GM12874 (cell line): ENCODE results near the gene CDR2.

ENCODE experiments used
- TF ChIP-seq, protein P1 (sequence below): IDR thresholded peaks from 2 replicates; pipeline ENCODE4 v1.5.1; 2011; ENCODE audit warnings: low read depth, mild to moderate bottlenecking, control low read depth, low read length, moderate library complexity; ENCODE audit not compliant: insufficient read depth

CDR2 gene

DNA sequence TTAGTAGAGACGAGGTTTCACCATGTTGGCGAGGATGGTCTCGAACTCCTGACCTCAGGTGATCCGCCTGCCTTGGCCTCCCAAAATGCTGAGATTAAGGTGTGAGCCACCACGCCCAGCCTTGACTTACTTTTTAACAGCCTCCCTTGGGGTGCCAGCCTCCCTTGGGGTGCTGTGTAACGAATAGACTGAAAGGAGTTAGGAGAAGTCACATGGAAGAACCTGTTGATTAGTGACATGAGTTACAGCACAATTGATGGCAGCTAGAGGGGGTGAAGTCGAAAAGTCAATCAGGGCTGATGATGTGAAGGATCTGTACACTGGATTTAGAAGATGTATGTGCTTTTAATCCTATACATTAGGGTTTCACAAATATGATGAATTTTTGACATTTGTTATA, 39.4 kb upstream of the CDR2 start:
- TF ChIP-seq, protein P1, sequence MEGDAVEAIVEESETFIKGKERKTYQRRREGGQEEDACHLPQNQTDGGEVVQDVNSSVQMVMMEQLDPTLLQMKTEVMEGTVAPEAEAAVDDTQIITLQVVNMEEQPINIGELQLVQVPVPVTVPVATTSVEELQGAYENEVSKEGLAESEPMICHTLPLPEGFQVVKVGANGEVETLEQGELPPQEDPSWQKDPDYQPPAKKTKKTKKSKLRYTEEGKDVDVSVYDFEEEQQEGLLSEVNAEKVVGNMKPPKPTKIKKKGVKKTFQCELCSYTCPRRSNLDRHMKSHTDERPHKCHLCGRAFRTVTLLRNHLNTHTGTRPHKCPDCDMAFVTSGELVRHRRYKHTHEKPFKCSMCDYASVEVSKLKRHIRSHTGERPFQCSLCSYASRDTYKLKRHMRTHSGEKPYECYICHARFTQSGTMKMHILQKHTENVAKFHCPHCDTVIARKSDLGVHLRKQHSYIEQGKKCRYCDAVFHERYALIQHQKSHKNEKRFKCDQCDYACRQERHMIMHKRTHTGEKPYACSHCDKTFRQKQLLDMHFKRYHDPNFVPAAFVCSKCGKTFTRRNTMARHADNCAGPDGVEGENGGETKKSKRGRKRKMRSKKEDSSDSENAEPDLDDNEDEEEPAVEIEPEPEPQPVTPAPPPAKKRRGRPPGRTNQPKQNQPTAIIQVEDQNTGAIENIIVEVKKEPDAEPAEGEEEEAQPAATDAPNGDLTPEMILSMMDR: no peak

DNA sequence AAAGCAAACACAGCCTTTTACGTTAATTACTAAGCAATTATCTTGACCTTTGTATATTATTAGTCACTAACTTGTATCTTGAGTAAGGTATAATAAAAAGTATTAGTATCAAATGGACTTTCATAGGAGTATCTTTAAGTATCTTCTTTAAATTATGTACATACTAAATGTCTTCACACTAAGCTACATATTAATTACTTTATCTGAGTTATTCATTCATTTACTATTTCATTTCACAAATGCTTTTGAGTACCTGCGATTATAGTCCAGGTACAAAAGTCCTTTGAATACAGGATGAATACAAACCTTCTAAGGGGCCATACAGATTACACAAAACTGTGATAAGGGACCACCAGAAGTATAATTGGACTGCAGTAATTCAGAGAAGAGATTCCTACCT, 33.1 kb upstream of the CDR2 start:
- TF ChIP-seq, protein P1: no peak

DNA sequence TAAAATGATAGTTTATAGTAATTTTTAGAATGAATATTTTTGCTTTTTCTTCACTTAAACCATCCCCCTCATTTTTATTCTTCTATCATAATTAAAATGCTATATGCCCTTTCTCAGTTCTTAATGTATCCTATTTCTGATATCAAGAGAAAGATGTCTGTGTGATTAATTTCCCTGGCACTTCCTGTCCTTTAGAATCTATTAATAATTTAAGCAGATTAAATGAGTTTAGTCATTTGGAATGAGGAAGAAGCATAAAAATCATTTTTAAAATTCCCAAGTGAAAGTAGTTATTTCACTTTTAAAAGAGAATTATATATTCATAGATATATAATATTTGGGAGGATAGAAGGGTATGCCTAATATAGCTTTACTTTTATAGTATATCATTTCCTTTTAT, 27.8 kb upstream of the CDR2 start:
- TF ChIP-seq, protein P1: no peak

DNA sequence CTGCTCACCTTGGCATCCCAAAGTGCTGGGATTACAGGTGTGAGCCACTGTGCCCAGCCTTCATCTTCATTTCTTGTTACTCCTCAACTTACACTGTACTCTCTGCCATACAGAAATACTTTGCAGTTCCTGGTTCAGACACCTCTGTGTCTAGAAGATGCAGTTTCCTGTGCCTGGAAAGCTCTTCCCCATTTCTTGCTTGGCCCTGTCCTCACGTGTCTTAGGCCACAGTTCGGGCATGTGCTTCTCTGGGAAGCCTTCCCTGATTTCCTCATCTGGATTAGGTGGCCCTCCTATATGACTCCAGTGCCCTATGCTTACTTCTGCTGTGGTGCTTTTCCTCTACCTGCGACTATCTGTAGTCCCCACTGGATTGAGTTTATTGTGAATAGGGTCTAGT, 26.5 kb upstream of the CDR2 start:
- TF ChIP-seq, protein P1: no peak

DNA sequence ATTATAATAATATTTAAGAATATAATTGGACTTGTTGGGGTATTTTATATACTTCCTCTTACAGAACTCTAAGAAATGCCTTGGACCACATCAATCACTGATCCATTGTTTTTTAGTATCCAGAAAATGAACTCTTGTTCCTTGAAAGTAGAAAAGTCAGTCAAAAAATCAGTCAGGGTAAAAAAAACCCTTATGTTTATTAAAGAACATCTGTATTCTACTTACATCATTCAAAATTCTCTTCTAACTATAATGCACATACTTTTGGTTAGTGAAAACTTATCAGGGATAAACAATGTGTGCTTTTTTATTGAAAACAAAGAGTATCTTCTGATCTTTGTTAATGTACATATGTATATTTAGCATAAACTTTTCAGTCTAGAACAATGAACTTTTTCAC, 23.5 kb upstream of the CDR2 start:
- TF ChIP-seq, protein P1: no peak

DNA sequence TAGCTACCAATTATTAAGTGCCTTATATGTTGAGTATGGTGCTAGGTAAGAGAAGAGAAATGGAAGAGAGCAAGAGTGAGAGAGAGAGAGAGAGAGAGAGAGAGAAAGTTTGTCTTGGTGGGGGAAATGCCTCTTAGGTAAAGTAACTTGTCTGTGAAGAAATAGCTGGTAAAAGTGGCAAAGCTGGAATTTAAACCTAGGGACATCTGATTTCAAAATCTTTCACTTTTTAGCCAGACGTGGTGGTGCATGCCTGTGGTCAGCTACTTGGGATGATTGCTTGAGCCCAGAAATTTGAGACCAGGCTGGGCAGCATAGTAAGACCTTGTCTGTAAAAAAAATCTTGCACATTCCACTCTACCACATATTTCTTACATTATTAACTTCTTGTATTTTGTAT, 23.0 kb upstream of the CDR2 start:
- TF ChIP-seq, protein P1: no peak

DNA sequence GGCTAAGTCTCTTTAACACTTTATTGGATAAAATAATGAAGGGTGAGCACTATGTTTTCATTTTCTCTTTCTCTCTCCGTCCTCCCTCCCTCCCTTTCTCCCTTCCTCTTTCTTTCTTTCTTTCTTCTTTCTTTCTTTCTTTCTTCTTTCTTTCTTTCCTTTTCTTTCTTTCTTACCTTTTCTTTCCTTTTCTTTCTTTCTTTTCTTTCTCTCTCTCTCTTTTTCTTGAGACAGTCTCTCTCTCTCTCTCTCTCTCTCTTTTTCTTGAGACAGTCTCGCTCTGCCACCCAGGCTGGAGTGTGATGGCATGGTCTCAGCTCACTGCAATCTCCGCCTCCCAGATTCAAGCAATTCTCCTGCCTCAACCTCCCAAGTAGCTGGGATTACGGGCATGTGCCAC, 21.5 kb upstream of the CDR2 start:
- TF ChIP-seq, protein P1: no peak

DNA sequence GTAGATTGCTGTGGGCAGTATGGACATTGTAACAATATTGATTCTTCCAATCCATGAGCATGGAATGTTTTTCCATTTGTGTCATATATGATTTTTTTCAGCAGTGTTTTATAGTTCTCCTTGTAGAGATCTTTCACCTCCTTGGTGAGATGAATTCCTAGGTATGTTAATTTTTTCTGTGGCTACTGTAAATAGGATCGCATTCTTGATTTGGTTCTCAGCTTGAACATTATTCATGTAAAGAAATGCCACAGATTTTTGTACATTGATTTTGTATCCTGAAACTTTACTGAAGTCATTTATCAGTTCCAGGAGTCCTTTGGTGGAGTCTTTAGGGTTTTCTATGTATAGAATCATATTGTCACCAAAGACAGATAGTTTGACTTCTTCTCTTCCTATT, 19.7 kb upstream of the CDR2 start:
- TF ChIP-seq, protein P1: no peak
